GM12801 (cell line): ENCODE measurements around the gene HTT.

Experiments used
- CTCF ChIP-seq: IDR thresholded peaks from one replicate; pipeline ENCODE4 v1.5.1; 2011; ENCODE audit warnings: control low read depth; ENCODE audit not compliant: insufficient read length; ENCODE audit errors: extremely low read depth

Gene HTT

GRCh38 chr4:3148926-3149325 lies 74.4 kb downstream of the HTT start:
- TF ChIP-seq CTCF, result no peak

GRCh38 chr4:3157366-3157765 lies 82.9 kb downstream of the HTT start:
- TF ChIP-seq CTCF, result no peak

GRCh38 chr4:3158841-3159240 lies 84.4 kb downstream of the HTT start:
- no peak for TF ChIP-seq CTCF

GRCh38 chr4:3160438-3160837 lies 86.0 kb downstream of the HTT start:
- TF ChIP-seq CTCF, result no peak

- TF ChIP-seq CTCF, result no peak
These were observed 93.5 kb downstream of the HTT start for GRCh38 chr4:3168029-3168428.

- no peak for TF ChIP-seq CTCF
These were observed 100.2 kb downstream of the HTT start for GRCh38 chr4:3174371-3175338.

GRCh38 chr4:3176367-3177229 lies 102.1 kb downstream of the HTT start:
- TF ChIP-seq CTCF, result no peak
